Measurements from ENCODE around the gene MTOR.

The MTOR gene

DNA sequence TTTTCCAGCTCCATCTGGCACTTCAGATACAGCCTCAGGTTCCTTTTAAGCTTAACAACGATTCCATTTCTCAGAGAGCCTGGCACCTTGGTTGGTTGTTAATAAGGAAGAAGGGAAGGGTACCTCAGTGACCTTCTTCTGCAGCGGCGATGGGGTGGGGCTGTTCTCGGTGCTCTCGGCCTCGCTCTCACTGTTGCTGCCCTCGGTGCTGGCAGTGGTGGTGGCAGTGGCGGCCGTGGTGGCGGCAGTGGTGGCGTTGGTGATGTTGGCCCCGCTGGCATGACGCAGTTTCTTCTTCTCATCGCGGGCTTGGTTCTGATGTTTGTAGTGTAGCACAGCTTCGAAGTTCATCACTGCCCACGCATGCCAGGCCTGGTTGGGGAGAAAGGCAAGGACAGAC lies 131.9 kb downstream of the MTOR start:
- no peaks in the 10 kb centered on the region for H3K9me3 Mint-ChIP-seq
- H3K4me3 Mint-ChIP-seq: no peak overlapping the region
- peaks cover 73% of the 10 kb centered on the region for H3K36me3 Mint-ChIP-seq (ENCODE audit: low read depth)

DNA sequence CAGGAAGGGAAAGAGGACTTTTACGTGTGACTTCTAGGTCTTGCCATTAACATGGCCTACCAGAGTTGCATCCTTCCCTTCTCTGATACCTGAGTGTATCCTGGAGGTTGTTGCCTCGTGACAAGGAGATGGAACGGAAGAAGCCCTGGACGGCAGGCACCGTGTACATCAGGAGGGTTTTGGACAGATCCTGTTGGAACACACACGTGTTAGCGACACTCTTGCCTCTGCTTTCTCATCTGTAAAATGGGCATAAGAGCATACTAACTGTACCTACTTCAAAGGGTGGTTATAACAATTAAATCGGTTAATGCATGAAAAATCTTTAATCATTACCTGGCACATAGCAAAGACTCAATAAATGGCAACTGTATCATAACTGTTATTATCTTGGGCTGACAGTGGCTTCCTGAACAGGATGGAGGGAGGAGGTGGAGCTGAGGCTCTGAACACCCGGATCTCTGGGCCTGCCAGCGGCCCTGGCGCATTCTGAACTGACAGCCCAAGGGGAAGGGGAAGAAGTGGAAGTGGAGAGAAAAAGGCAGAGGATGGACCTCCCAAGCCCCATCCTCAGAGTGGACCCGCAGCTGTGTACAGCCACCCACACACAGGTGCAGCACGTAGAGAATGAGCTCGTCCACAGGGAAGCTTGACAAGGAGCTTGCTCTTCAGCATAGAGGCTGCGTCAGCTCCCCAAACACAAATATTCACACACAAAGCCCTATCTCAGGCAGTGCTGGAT lies 132.5 kb downstream of the MTOR start:
- H3K27me3 Mint-ChIP-seq (ENCODE audit: low read depth, poor library complexity): no peaks in the 10 kb centered on the region
- H3K27ac Mint-ChIP-seq: no peak overlapping the region
- no peaks in the 10 kb centered on the region for H3K9me3 Mint-ChIP-seq
- TF ChIP-seq, protein P1, sequence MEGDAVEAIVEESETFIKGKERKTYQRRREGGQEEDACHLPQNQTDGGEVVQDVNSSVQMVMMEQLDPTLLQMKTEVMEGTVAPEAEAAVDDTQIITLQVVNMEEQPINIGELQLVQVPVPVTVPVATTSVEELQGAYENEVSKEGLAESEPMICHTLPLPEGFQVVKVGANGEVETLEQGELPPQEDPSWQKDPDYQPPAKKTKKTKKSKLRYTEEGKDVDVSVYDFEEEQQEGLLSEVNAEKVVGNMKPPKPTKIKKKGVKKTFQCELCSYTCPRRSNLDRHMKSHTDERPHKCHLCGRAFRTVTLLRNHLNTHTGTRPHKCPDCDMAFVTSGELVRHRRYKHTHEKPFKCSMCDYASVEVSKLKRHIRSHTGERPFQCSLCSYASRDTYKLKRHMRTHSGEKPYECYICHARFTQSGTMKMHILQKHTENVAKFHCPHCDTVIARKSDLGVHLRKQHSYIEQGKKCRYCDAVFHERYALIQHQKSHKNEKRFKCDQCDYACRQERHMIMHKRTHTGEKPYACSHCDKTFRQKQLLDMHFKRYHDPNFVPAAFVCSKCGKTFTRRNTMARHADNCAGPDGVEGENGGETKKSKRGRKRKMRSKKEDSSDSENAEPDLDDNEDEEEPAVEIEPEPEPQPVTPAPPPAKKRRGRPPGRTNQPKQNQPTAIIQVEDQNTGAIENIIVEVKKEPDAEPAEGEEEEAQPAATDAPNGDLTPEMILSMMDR (IDR thresholded peaks at IDR 0.05): no peak
- H3K4me1 Mint-ChIP-seq: no peaks in the 10 kb centered on the region
- no peak for DNase-seq
- no peak overlapping the region for H3K4me3 Mint-ChIP-seq
- H3K36me3 Mint-ChIP-seq (ENCODE audit: low read depth): peaks cover 73% of the 10 kb centered on the region

More for the DNA sequence above, 131.9 kb downstream of the MTOR start:
- Mint-ChIP-seq H3K4me1 (no peaks in the 10 kb centered on the region), H3K27me3 (ENCODE audit: low read depth, poor library complexity) (no peaks in the 10 kb centered on the region), H3K27ac (no peak overlapping the region)
- no peak for DNase-seq
- TF ChIP-seq, protein P1 (IDR thresholded peaks at IDR 0.05): no peak

DNA sequence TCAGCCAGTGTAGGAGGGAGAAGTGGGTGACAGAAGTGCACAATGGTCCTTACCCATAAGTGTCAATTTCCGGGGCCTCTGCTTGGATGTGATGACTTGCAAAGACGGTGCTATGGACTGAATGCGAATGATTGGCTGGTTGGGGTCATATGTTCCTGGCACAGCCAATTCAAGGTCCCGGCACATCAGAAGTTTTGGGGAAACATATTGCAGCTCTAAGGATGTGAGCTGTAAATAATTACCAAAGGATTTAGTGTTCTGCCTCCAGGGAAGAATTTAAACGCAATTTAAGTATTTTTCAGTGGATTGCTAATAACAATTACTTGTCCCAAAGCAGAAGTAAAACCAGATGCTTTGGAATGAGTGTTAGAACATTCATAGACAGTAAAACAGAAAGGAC lies 135.8 kb downstream of the MTOR start:
- Mint-ChIP-seq H3K36me3 (ENCODE audit: low read depth) (peaks cover 61% of the 10 kb centered on the region), H3K9me3 (no peaks in the 10 kb centered on the region), H3K27ac (no peak overlapping the region), H3K27me3 (ENCODE audit: low read depth, poor library complexity) (no peaks in the 10 kb centered on the region), H3K4me1 (no peaks in the 10 kb centered on the region), H3K4me3 (no peak overlapping the region)
- DNase-seq: no peak
- TF ChIP-seq, protein P1 (IDR thresholded peaks at IDR 0.05): no peak

DNA sequence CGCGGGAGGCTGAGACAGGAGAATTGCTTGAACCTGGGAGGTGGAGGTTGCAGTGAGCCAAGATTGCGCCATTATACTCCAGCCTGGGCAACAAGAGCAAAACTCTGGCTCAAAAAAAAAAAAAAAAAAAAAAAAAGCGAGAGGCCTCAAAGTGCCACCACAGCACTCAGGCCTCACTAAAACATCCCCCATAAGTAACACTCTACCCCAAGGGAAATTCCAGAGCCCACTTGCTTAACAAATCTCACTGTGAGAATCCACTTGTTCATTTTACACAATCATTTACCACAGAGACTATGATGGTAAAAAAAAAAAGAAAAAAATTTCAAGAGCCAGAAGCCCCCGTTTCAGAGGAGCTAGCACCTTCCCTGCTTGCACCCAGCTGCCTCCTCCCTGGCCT lies 136.4 kb downstream of the MTOR start:
- H3K9me3 Mint-ChIP-seq: no peaks in the 10 kb centered on the region
- no peak for DNase-seq
- H3K36me3 Mint-ChIP-seq (ENCODE audit: low read depth): peaks cover 67% of the 10 kb centered on the region
- no peak overlapping the region for H3K4me3 Mint-ChIP-seq
- H3K27ac Mint-ChIP-seq: no peak overlapping the region
- H3K4me1 Mint-ChIP-seq: no peaks in the 10 kb centered on the region
- H3K27me3 Mint-ChIP-seq (ENCODE audit: low read depth, poor library complexity): no peaks in the 10 kb centered on the region
- TF ChIP-seq, protein P1 (IDR thresholded peaks at IDR 0.05): no peak

DNA sequence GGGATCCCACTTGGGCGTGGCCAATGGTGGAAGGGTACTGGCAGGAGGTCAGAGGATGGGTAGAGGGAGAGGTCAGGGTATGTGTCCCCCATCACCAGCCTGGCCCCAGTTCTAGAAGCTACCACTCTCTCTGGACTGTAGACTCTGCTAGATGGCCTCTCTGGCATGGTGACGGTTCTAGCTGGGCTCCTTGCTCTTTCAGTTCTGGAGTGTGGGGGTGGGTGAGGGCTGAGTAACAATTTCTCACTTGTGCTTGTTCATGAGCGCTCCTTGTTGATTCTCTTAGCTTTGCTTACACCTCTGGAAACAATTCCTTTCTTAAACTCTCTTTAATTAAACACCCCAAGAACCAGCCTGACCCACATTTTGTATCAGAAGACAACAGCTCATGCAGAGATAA lies 137.4 kb downstream of the MTOR start:
- TF ChIP-seq, protein P1 (IDR thresholded peaks at IDR 0.05): no peak
- DNase-seq: no peak
- no peaks in the 10 kb centered on the region for H3K27me3 Mint-ChIP-seq (ENCODE audit: low read depth, poor library complexity)
- H3K9me3 Mint-ChIP-seq: no peaks in the 10 kb centered on the region
- H3K36me3 Mint-ChIP-seq (ENCODE audit: low read depth): peaks cover 63% of the 10 kb centered on the region
- no peak overlapping the region for H3K4me3 Mint-ChIP-seq
- H3K4me1 Mint-ChIP-seq: no peaks in the 10 kb centered on the region
- no peak overlapping the region for H3K27ac Mint-ChIP-seq

DNA sequence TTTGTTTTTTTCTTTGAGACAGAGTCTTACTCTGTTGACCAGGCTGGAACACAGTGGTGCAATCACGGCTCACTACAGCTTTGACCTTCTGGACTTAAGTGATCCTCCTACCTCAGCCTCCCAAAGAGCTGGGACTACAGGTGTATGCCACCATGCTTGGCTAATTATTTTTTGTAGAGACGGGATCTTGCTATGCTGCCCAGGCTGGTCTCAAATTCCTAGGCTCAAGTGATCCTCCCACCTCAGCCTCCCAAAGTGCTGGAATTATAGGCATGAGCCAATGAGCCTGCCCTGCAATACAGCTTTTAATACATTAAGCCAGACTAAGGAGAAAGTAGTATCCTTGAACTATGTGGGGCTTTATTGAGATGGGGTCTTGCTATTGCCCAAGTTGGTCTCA lies 146.0 kb downstream of the MTOR start:
- DNase-seq: no peak
- Mint-ChIP-seq H3K9me3 (no peaks in the 10 kb centered on the region), H3K36me3 (ENCODE audit: low read depth) (peaks cover 58% of the 10 kb centered on the region), H3K4me3 (no peak overlapping the region), H3K27me3 (ENCODE audit: low read depth, poor library complexity) (no peaks in the 10 kb centered on the region), H3K4me1 (no peaks in the 10 kb centered on the region), H3K27ac (no peak overlapping the region)
- TF ChIP-seq, protein P1 (IDR thresholded peaks at IDR 0.05): no peak
